IMR-90 (cell line): ENCODE measurements around the gene GTF3C4. TPM values are rescaled to one million over a fixed set of nuclear protein-coding genes. Genes with fewer than 3 reads are reported as not detected.

Source experiments
- ATAC-seq: fragments of 200-7000 bp; cut with Tn5 transposase; 2 replicates; pipeline ENCODE4 v1.9.1; 2020; ENCODE audit warnings: low read depth, mild to moderate bottlenecking, moderate library complexity
- BruUV-seq: library from RNA; stranded (reverse); fragments of 400-500 nt; replicated peaks from 2 replicates; lab custom pipeline; 2021; lab: Mats Ljungman, UMichigan
- CTCF ChIA-PET: fragments of 300-600 bp; formaldehyde crosslinking; extraction: SDS; loops from one replicate; lab custom pipeline; 2021; ENCODE audit warnings: antibody characterized with exemption; lab: Yijun Ruan, JAX
- POLR2A ChIA-PET: fragments of 300-600 bp; sonication (Branson Sonifier 250); formaldehyde crosslinking; loops from one replicate; lab custom pipeline; 2022; ENCODE audit warnings: antibody characterized with exemption; ENCODE audit not compliant: unreplicated experiment; lab: Charles Lee
- DNase-seq: peaks from one replicate; pipeline ENCODE4 v3.0.0; 2013
- H2AFZ ChIP-seq: replicated peaks from 2 replicates; pipeline ENCODE3; 2013; ENCODE audit warnings: low read length, mild to moderate bottlenecking; ENCODE audit not compliant: poor library complexity
- H2AK5ac ChIP-seq: 2 replicates; pipeline ENCODE4 v1.6.1; 2013; ENCODE audit warnings: low read depth, low read length, inconsistent platforms
- H2AK9ac ChIP-seq: replicated peaks from 2 replicates; pipeline ENCODE3; 2013; ENCODE audit warnings: mild to moderate bottlenecking, low read depth, low read length, moderate library complexity; ENCODE audit not compliant: poor library complexity
- H2BK120ac ChIP-seq: 2 replicates; pipeline ENCODE4 v1.6.1; 2013; ENCODE audit warnings: low read depth, low read length, inconsistent platforms
- H2BK15ac ChIP-seq: 3 replicates; pipeline ENCODE4 v1.6.1; 2013; ENCODE audit warnings: low read depth, low read length, inconsistent platforms
- H2BK20ac ChIP-seq: 2 replicates; pipeline ENCODE4 v1.6.1; 2013; ENCODE audit warnings: low read depth, mild to moderate bottlenecking, inconsistent platforms, low read length, moderate library complexity
- H2BK5ac ChIP-seq: 2 replicates; pipeline ENCODE4 v1.6.1; 2013; ENCODE audit warnings: mild to moderate bottlenecking, low read depth, low read length, inconsistent platforms; ENCODE audit not compliant: poor library complexity, severe bottlenecking
- H3K14ac ChIP-seq: replicated peaks from 2 replicates; pipeline ENCODE4 v1.6.1; 2013; ENCODE audit warnings: low read depth, low read length, inconsistent platforms
- H3K18ac ChIP-seq: 2 replicates; pipeline ENCODE4 v1.6.1; 2013; ENCODE audit warnings: low read depth, low read length, control low read depth
- H3K23ac ChIP-seq: 2 replicates; pipeline ENCODE4 v1.6.1; 2013; ENCODE audit warnings: low read depth, low read length, inconsistent platforms
- H3K27ac ChIP-seq: 2 replicates; pipeline ENCODE4 v1.5.1; 2013; ENCODE audit warnings: mild to moderate bottlenecking, control low read depth, low read length; ENCODE audit not compliant: insufficient read depth
- H3K27me3 ChIP-seq: 2 replicates; pipeline ENCODE4 v1.6.1; 2013; ENCODE audit warnings: low read length; ENCODE audit not compliant: control insufficient read depth, insufficient read depth
- H3K36me3 ChIP-seq: 2 replicates; pipeline ENCODE4 v1.6.1; 2013; ENCODE audit warnings: low read length, mixed read lengths; ENCODE audit not compliant: control insufficient read depth, insufficient read depth
- H3K4ac ChIP-seq: 2 replicates; pipeline ENCODE4 v1.6.1; 2013; ENCODE audit warnings: low read depth, low read length, inconsistent platforms
- H3K4me1 ChIP-seq: 2 replicates; pipeline ENCODE4 v1.6.1; 2013; ENCODE audit warnings: low read length, mixed read lengths; ENCODE audit not compliant: control insufficient read depth, insufficient read depth
- H3K4me2 ChIP-seq: 2 replicates; pipeline ENCODE4 v1.6.1; 2013; ENCODE audit warnings: low read depth, mild to moderate bottlenecking, control low read depth, low read length, moderate library complexity
- H3K4me3 ChIP-seq: 2 replicates; pipeline ENCODE4 v1.5.1; 2013; ENCODE audit warnings: low read depth, mild to moderate bottlenecking, control low read depth, low read length, moderate library complexity; ENCODE audit not compliant: insufficient read depth
- H3K56ac ChIP-seq: 2 replicates; pipeline ENCODE4 v1.6.1; 2013; ENCODE audit warnings: low read length, inconsistent platforms; ENCODE audit not compliant: insufficient read depth; ENCODE audit errors: extremely low read depth
- H3K79me1 ChIP-seq, 2 experiments: 2 replicates each; pipeline ENCODE4 v1.6.1; 2013; ENCODE audit warnings: low read length in 2 of 2, inconsistent platforms in 1 of 2, low read depth in 1 of 2
- H3K9ac ChIP-seq: 2 replicates; pipeline ENCODE4 v1.6.1; 2013; ENCODE audit warnings: low read depth, low read length, control low read depth
- H3K9me1 ChIP-seq: 2 replicates; pipeline ENCODE4 v1.6.1; 2013; ENCODE audit warnings: low read length, inconsistent platforms; ENCODE audit not compliant: insufficient read depth
- H3K9me3 ChIP-seq: 2 replicates; pipeline ENCODE4 v1.6.1; 2013; ENCODE audit warnings: low read length; ENCODE audit not compliant: control insufficient read depth, insufficient read depth
- H4K20me1 ChIP-seq: 2 replicates; pipeline ENCODE4 v1.6.1; 2013; ENCODE audit warnings: low read length, inconsistent platforms; ENCODE audit not compliant: insufficient read depth
- H4K5ac ChIP-seq: 2 replicates; pipeline ENCODE4 v1.6.1; 2013; ENCODE audit warnings: mild to moderate bottlenecking, low read depth, low read length, control low read depth
- H4K8ac ChIP-seq, 2 experiments: 2 replicates each; pipeline ENCODE4 v1.6.1; 2013; ENCODE audit warnings: low read depth in 2 of 2, low read length in 2 of 2, control low read depth in 1 of 2, inconsistent platforms in 1 of 2
- H4K91ac ChIP-seq: 2 replicates; pipeline ENCODE4 v1.6.1; 2013; ENCODE audit warnings: low read depth, low read length, inconsistent platforms; ENCODE audit not compliant: insufficient read depth
- FOS ChIP-seq: fragments of 150-350 bp; IDR thresholded peaks from 2 replicates; pipeline ENCODE4 v1.6.1; 2016; ENCODE audit warnings: low read depth, low read length
- RCOR1 ChIP-seq: IDR thresholded peaks from 2 replicates; pipeline ENCODE4 v1.6.1; 2012; ENCODE audit warnings: mild to moderate bottlenecking, low read length, improper control_type of control experiment; ENCODE audit not compliant: insufficient replicate concordance
- RFX5 ChIP-seq: IDR thresholded peaks from 2 replicates; pipeline ENCODE4 v1.8.0; 2012; ENCODE audit warnings: low read depth, mild to moderate bottlenecking, low read length, moderate library complexity
- WGBS, 2 experiments: methylation state at CpG; one replicate each; pipeline versions ENCODE4 v1.1.5 to v1.1.7; 2013; ENCODE audit warnings: missing lambda C conversion rate in 2 of 2; ENCODE audit not compliant: insufficient read length in 1 of 2; ENCODE audit errors: extremely low coverage in 2 of 2; 5-methylcytosine and 5-hydroxymethylcytosine counted together
- dilution Hi-C: fragments of 300-500 bp; cut with HindIII; formaldehyde crosslinking; loops from one replicate; pipeline ENCODE4 v1.14.3; 2018; ENCODE audit warnings: low sequenced_read_pairs; ENCODE audit not compliant: unreplicated experiment
- in situ Hi-C: fragments of 300-500 bp; cut with MboI; formaldehyde crosslinking; loops from 3 replicates; pipeline ENCODE4 v1.14.3; 2019; ENCODE audit warnings: low sequenced_read_pairs, inconsistent platforms, mixed read lengths
- intact Hi-C: fragments of 100-400 bp; cut with micrococcal nuclease; formaldehyde crosslinking; loops from 2 replicates; pipeline ENCODE4 v1.10.0; 2022
- polyA plus RNA-seq, 3 experiments: library from polyadenylated mRNA; depleted of rRNA; stranded (reverse); fragments of >200 nt; gene quantifications; 2 replicates each; pipeline ENCODE4 v1.2.3, GENCODE V29; 2012; ENCODE audit warnings: low replicate concordance in 1 of 3
- total RNA-seq: library from RNA; depleted of rRNA; stranded (reverse); fragments of >200 nt; gene quantifications from 2 replicates; pipeline ENCODE4 v1.2.3, GENCODE V29; 2012

GTF3C4 gene
- total and polyA plus RNA-seq, 2 of the 4 experiments (the other 2 are of a cell fraction), result 4.7 to 16.5 TPM

- no peak overlapping the region for H2AFZ ChIP-seq
- no peak overlapping the region for H3K9ac ChIP-seq
- no peak overlapping the region for H2AK9ac ChIP-seq
- in situ Hi-C loops, result no loop called here
- peaks cover 12% of the 10 kb centered on the region for H3K27me3 ChIP-seq
- no peak overlapping the region for H2BK5ac ChIP-seq
- no peak overlapping the region for H3K4me2 ChIP-seq
- ATAC-seq (no peak), DNase-seq (no peak)
- intact Hi-C loops, result no loop called here
- dilution Hi-C loops, result no loop called here
- H3K4me3 ChIP-seq, result no peak overlapping the region
- H3K9me1 ChIP-seq, result no peaks in the 10 kb centered on the region
- no peak overlapping the region for H2BK20ac ChIP-seq
- WGBS, 2 experiments, result 83% methylated on average over 19 of the region's 23 CpGs; no CpG with 5 or more reads in 1 of the 2 experiments
- TF ChIP-seq RFX5 (no peak), FOS (no peak), RCOR1 (no peak)
- H4K8ac ChIP-seq, result no peak overlapping the region
- ChIA-PET POLR2A (no interaction called here), CTCF (interaction anchor here (0.6 to 0.7 kb wide), 2 partner anchors 14 to 77 kb away, joined by 3 read pairs; no protein-coding TSS in a partner anchor)
- H4K20me1 ChIP-seq, result no peaks in the 10 kb centered on the region
- H3K4me1 ChIP-seq, result no peaks in the 10 kb centered on the region
- no peak overlapping the region for H2BK15ac ChIP-seq
- no peak overlapping the region for H3K18ac ChIP-seq
- H3K56ac ChIP-seq, result no peak overlapping the region
- no peaks in the 10 kb centered on the region for H3K79me1 ChIP-seq
- no TSS peak for BruUV-seq
- H4K91ac ChIP-seq, result no peak overlapping the region
- H2BK120ac ChIP-seq, result no peak overlapping the region
- no peak overlapping the region for H4K5ac ChIP-seq
- H3K9me3 ChIP-seq, result no peaks in the 10 kb centered on the region
- no peak overlapping the region for H3K23ac ChIP-seq
- H3K4ac ChIP-seq, result no peak overlapping the region
- H2AK5ac ChIP-seq, result no peak overlapping the region
- H3K36me3 ChIP-seq, result no peaks in the 10 kb centered on the region
- no peak overlapping the region for H3K14ac ChIP-seq
- no peak overlapping the region for H3K27ac ChIP-seq
Measured at GRCh38 chr9:132708769-132709430, 38.6 kb downstream of the GTF3C4 start.
